ENCODE measurements around the gene XRCC6.
"Not testable (repeated sequence)": the region's sequence is repeated elsewhere in the genome, so short reads cannot be mapped to it uniquely, and the experiment has no call there.

Gene XRCC6
- total RNA-seq, result 212 reads per million, percentile 93 among the genes with 10 or more reads in this experiment

- peak; percentile 99 for DNase-seq
Measured at GRCh38 chr22:41621099-41621910, at the start of gene XRCC6. Gene XRCC6 (plus strand): TSS chr22:41621295. CDS start chr22:41622005, 710 bp downstream.

GRCh38 chr22:41571786-41572185, 49.3 kb upstream of the XRCC6 start:
- DNase-seq, result no peak

DNA sequence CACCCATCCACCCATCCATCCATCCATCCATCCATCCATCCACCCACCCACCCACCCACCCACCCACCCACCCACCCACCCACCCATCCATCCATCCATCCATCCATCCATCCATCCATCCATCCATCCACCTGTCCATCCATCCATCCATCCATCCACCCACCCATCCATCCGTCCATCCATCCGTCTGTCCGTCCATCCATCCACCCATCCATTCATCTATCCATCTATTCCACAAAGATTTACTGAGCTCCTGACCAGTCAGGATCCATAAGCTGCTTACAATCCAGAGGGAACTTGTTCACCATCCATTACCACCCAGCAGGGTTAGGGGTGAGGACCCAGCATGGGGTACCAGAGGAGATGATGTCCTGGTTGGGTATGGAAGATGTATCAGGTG, 48.8 kb upstream of the XRCC6 start:
- not testable (repeated sequence) for DNase-seq

GRCh38 chr22:41573677-41574076, 47.4 kb upstream of the XRCC6 start:
- DNase-seq, result no peak

- DNase-seq, result no peak
Measured at GRCh38 chr22:41574847-41575381, 46.2 kb upstream of the XRCC6 start.

DNA sequence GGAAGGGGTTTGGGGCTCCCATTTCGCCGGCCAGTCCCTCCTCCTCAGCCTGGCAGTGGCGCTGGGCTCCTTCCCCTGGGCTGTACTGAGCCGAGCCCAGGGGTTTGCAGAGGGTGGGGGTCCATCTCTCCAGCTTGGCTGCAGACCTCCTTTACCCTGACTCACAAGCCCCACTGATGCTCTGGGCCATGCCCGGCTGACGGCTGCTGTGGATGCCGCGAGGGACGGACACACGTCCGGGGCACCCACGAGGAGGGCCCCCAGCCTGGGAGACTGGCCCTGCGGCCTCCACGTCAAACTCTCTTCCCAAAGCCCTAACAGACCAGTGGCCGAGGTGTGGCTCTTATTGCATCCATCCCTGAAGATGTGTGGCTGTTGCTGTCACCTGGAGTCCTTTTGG, 45.6 kb upstream of the XRCC6 start:
- DNase-seq, result no peak

DNA sequence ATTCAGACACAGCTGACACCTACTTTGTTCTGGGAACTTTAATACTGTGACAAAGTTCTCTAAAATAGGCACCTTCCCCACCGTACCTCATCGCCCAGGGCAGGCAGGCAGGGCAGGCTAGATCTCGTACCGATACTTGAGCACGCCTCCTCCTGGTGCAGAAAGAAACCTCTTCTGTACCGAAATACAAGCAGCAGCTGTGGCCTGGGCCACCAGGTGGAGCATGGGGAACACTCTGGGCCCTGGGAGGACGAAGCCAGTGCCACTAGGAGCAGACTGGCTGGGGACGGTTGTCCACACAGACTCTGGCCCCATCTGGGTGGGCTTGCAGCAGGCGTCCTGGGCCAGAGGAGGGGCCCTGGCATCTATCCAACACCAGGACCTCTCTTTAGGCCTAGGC, 44.2 kb upstream of the XRCC6 start:
- no peak for DNase-seq

DNA sequence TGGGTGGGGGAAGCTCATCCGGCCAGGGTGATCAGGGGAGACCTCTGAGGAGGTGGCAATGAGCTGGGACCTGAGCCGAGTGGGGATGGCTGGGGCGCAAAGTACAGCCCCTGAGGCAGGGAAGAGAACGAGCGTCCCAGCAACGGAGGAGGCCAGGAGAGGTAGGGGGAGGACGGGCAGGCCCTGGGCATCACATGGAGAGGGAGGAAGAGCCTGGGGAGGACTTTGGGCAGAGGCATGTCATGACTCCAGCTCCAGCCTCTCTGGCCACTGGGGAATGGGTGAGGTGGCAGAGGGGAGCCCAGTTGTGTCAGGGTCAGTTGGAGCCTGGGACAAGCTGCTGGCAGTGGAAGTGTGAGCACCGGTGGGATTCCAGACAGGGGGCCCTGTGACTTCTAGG, 43.0 kb upstream of the XRCC6 start:
- DNase-seq, result no peak

GRCh38 chr22:41578818-41579217, 42.3 kb upstream of the XRCC6 start:
- no peak for DNase-seq

DNA sequence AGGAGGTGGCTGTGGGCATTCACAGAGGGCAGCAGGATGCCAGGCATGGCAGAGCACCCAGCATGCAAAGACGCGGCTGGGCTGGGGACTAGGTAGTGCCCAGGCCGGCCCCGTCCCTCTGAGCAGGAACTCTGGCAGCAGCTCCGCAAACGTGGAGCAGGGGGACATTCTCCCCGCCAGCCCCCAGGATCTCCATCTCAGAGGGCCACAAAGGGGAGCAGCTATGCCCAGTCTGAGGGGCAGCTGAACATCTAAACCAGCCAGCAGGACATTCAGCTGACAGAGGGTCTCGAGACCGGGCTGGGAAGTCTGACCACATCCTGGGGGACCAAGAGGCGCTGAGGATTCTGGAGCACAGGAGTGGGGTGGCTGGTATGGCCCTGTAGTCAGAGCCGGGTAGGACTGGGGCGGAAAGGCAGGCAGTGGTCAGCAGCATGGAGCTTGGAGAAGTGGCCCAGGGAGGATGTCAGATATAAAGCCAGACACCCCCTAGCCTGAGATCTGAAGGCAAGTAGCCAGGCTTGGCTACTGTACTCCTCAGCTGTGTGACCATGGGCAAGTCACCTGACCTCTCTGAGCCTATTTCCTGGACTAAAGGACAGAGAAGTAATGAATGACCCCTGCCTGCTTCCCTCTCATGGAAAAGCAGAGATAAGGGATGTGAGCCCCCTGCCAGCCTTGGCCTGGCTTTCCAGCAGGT, 41.6 kb upstream of the XRCC6 start:
- no peak for DNase-seq

DNA sequence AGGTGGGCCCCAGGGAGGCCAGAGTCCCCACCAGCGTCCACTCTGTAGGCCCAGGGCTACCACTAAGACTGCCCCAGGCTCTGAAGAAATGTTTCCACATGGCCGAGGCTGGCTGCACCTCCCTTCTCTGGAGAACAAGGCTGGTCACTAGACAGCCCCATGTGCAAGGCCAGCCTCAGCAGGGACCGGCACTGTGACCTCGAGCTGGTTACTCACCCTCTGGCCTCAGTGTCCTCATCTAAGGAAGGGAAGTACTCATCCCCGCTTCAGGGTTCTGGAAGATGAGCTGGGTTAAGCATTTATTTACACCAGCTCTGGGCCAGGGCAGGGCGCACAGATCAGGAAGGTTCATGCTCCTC, 41.1 kb upstream of the XRCC6 start:
- no peak for DNase-seq

- DNase-seq, result no peak
Measured at GRCh38 chr22:41582694-41583093, 38.4 kb upstream of the XRCC6 start.

- DNase-seq, result no peak
Measured at GRCh38 chr22:41584881-41585280, 36.2 kb upstream of the XRCC6 start.

- DNase-seq, result no peak
Measured at GRCh38 chr22:41585898-41586297, 35.2 kb upstream of the XRCC6 start.

GRCh38 chr22:41587347-41587723, 33.8 kb upstream of the XRCC6 start:
- no peak for DNase-seq

DNA sequence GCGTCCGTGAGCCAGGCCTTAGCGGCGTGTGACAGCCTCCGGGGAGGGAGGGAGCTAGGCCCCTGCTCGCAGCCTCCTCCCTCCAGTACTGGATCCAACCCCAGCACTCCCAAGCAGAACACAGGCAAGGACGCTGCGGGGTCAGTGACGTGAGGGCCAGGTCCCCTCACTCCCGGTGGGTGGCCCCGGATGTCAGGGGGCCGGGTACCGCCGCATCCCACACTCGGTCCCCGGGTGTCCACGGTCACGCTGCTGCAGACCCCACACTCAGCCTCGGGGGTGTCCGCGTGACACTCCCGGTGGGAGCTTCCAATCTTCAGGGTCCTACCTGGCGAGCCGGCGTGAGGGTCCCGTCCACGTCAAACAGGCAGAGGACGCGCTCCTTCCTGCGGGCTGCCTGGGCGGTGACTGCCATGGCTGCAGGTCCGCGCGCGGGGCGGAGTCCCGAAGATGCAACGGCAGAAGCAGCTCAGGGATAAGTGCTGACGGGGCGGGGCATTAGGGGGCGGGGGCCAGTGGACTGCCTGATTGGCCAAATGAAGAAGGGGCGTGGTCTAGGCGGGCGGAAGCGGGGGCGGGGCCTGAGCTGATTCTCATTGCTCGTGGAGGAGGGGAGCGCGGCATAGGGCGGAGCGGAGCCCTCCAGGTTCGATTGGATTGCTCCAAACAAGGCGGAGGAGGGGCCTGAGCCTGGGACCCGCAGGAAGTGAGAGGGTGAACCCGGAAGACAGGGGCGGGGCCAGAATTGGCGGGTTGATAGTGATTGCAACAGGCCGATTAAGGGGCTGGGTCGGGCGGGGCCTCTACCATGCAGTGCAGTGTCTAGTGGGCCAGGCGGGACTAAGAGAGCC, 31.5 kb upstream of the XRCC6 start, which contains the start of gene PMM1:
Gene PMM1 (minus strand): TSS at position 450 of the 851 bp plus-strand sequence. CDS start 35 bp downstream, at position 415.
- DNase-seq, result peak; percentile 100

DNA sequence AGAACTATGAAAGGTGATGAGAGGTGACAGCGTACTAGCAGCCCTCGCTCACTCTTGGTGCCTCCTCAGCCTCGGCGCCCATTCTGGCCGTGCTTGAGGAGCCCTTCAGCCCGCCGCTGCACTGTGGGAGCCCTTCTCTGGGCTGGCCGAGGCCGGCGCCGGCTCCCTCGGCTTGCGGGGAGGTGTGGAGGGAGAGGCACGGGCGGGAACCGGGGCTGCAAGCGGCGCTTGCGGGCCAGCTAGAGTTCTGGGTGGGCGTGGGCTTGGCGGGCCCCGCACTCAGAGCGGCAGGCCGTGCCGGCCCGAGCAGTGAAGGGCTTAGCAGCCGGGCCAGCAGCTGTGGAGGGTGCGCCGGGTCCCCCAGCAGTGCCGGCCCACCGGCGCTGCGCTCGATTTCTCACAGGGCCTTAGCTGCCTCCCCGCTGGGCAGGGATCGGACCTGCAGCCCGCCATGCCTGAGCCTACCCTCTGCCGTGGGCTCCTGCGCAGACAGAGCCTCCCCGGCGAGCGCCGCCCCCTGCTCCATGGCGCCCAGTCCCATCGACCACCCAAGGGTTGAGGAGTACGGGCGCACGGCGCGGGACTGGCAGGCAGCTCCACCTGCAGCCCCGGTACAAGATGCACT, 27.6 kb upstream of the XRCC6 start:
- DNase-seq, result not testable (repeated sequence)

GRCh38 chr22:41595703-41596102, 25.4 kb upstream of the XRCC6 start:
- no peak for DNase-seq

DNA sequence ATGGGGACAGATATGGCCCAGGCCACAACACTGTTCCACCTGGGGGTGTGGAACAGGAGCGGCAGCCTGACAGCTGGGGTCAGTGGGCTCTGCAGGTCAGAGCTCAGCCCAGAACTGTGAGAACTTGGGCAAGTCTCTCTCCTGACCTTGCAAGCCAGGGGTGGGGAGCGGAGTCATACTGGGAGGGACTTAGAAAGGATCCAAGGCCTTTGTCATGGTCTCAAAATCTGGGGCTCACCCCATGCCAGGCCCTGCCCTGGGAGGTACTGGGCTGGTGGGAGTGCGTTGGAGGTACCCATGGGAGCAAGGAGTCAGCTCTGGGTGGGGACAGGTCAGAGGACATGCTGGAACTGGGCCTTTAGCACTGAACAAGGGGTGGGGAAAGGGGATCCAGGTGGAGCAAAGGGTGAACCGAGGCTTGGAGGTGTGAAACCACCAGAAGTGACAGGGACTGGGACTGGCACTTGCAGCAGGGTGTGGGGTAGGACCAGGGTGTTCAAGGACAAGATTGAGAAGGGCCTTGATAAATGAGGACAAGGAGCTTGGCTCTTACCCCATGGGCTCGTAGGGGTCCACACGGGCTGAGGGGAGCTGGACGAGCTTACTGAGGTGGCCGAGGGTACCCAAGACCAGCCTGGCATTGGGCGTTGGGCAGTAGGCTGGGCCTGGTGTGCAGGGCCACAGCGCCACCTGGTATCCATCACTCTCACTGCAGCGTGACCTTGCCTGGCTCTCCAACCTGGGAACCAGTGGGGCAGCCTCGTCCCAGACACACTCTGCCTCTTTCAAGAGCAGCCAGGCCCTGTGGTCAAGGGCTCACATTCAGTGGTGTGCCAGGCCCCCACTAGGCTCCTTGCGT, 24.1 kb upstream of the XRCC6 start:
- DNase-seq, result peak; percentile 9

- no peak for DNase-seq
Measured at GRCh38 chr22:41597635-41597953, 23.5 kb upstream of the XRCC6 start.

DNA sequence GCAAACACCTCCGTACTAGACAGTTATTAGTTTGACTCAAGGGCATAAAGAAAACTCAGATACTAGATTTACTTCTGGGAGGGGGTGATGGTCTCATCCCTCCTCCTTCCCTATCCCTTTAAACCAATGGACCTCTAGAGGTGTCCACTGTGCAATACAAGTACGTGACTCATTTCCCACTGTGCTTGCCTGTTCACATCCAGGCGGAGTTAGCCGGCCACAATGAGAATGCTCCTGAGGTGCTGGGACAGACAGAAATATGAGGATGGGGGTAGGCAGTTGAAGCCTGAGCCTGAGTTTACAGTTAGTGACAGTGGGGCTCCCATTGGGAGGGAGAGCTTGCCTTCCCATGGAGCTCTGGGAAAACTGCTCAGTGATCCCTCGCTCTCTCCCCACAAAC, 23.0 kb upstream of the XRCC6 start:
- DNase-seq, result no peak
